GM23248 (cell line): ENCODE measurements around the gene UBAC1.

ENCODE experiments used
- EZH2 ChIP-seq: fragments of 200-600 bp; sonication (generic); IDR thresholded peaks from 2 replicates; pipeline ENCODE4 v1.6.1; 2018; ENCODE audit warnings: antibody characterized with exemption, mild to moderate bottlenecking; ENCODE audit not compliant: insufficient read depth, poor library complexity, severe bottlenecking
- EZH2phosphoT487 ChIP-seq: fragments of 200-600 bp; sonication (generic); IDR thresholded peaks from 2 replicates; pipeline ENCODE4 v1.6.1; 2018; ENCODE audit warnings: antibody characterized with exemption, moderate library complexity, mild to moderate bottlenecking, low read depth; ENCODE audit not compliant: insufficient read depth

DNA sequence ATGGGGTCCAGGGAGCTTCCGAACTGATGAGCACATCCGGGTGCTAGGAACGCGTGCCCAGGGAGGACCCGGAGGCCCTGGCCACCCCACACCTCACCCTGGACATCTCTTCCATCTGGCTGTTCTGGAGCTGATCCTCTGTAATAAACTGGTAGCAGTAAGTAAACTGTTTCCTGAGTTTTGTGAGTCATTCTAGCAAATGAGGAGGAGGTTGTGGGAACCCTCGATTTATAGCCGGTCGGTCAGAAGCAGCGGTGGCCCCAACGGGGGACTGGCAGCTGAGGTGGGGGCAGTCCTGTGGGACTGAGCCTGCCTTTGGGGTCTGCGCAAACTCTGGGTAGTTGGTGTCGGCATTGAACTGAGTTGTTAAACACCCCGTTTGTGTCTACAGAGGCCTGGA, 15.4 kb upstream of the UBAC1 start:
- no peak for TF ChIP-seq EZH2phosphoT487
- no peak for TF ChIP-seq EZH2
